Measurements from ENCODE around the gene RHOB. TPM values are rescaled to one million over a fixed set of nuclear protein-coding genes. Genes with fewer than 3 reads are reported as not detected.

Gene RHOB
- total and polyA plus RNA-seq, 4 experiments from 2014 or later, result 0.68 to 8.9 (median 4.4) TPM

DNA sequence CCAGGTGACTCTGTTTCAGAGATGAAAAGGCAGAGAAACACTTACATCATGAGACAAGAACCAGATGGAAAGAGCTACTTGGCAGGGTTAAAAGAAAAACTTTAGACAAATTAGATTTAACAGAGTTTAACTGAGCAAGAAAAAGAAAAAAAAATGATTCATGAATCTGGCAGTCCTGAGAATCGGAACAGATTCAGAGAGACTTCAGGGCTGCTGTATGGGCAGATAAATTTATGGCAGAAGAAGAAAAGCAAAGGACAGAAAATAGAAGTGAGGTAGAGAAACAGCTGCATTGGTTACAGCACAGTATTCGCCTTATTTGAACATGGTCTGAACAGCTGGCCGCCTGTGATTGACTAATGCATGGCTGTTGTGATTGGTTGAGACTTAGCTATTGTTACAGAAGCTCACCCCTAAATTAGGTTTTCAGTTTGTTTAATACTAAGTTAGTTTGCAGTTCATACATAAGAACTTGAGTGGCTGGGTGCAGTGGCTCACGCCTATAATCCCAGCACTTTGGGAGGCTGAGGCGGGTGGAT is 43.0 kb upstream of the RHOB start:
- H3K9me3 Mint-ChIP-seq, result peaks cover 0 to 12% (median 6%) of the 10 kb centered on the region in 8 donors
- ChIA-PET POLR2A (ENCODE audit: partially characterized antibody) (no interaction called here), CTCF (ENCODE audit: partially characterized antibody) (interaction anchor here (1.7 kb wide), 1 partner anchor 37 kb away, joined by 3 read pairs; no protein-coding TSS in a partner anchor)
- Histone ChIP-seq H3K9me3 (ENCODE audit: control insufficient read depth in 1 of 2, low read length in 2 of 2) (peaks cover 0 to 8% of the 10 kb centered on the region in 2 donors), H3K4me3 (ENCODE audit: low read length in 2 of 2) (no peak overlapping the region), H3K4me1 (ENCODE audit: insufficient read depth, low read length) (no peaks in the 10 kb centered on the region), H3K27ac (ENCODE audit: low read depth, low read length) (no peak overlapping the region), H3K36me3 (ENCODE audit: insufficient read depth, low read length) (no peaks in the 10 kb centered on the region), H3K27me3 (ENCODE audit: insufficient read depth, low read length) (no peaks in the 10 kb centered on the region)
- peak overlapping the region in 1 of 7 donors; percentile 2 for H3K27ac Mint-ChIP-seq
- no peaks in the 10 kb centered on the region for H3K4me1 Mint-ChIP-seq
- intact Hi-C loops (cut with micrococcal nuclease), result no loop called here
- H3K4me3 Mint-ChIP-seq, result no peak overlapping the region
- peaks cover 2 to 5% of the 10 kb centered on the region in 2 donors for H3K27me3 Mint-ChIP-seq
- no peak for DNase-seq
- peaks cover 0 to 4% of the 10 kb centered on the region in 2 donors for H3K36me3 Mint-ChIP-seq

DNA sequence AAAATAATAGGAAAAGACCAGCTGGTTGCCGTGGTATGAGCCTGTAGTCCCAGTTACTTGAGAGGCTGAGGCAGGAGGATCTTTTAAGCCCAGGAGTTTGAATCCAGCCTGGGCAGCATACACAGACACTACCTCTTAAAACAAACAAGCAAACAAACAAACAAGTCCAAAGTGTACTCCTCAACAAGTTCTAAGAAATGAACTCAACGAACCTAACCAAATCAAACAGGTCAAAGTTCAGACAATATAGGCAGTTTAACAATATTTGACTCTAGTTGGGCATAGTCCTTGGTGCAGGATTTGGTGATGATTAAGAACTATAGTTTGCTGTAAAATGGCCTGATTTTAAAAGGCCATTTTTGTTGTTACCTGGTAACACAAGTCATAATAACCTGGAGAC is 41.9 kb upstream of the RHOB start:
- Histone ChIP-seq H3K4me1 (ENCODE audit: insufficient read depth, low read length) (no peaks in the 10 kb centered on the region), H3K27me3 (ENCODE audit: insufficient read depth, low read length) (no peaks in the 10 kb centered on the region), H3K4me3 (ENCODE audit: low read length in 2 of 2) (no peak overlapping the region), H3K9me3 (ENCODE audit: control insufficient read depth in 1 of 2, low read length in 2 of 2) (peaks cover 0 to 8% of the 10 kb centered on the region in 2 donors), H3K27ac (ENCODE audit: low read depth, low read length) (no peak overlapping the region), H3K36me3 (ENCODE audit: insufficient read depth, low read length) (no peaks in the 10 kb centered on the region)
- Mint-ChIP-seq H3K27ac (no peak overlapping the region), H3K4me3 (no peak overlapping the region), H3K4me1 (no peaks in the 10 kb centered on the region), H3K27me3 (peaks cover 3 to 5% of the 10 kb centered on the region in 2 donors), H3K36me3 (peaks cover 0 to 13% of the 10 kb centered on the region in 2 donors), H3K9me3 (peaks cover 0 to 23% (median 17%) of the 10 kb centered on the region in 8 donors)
- intact Hi-C loops (cut with micrococcal nuclease), result no loop called here
- ChIA-PET POLR2A (ENCODE audit: partially characterized antibody) (no interaction called here), CTCF (ENCODE audit: partially characterized antibody) (interaction anchor here (1.0 kb wide), 1 partner anchor 20 kb away, joined by 3 read pairs; no protein-coding TSS in a partner anchor)
- DNase-seq, result no peak

DNA sequence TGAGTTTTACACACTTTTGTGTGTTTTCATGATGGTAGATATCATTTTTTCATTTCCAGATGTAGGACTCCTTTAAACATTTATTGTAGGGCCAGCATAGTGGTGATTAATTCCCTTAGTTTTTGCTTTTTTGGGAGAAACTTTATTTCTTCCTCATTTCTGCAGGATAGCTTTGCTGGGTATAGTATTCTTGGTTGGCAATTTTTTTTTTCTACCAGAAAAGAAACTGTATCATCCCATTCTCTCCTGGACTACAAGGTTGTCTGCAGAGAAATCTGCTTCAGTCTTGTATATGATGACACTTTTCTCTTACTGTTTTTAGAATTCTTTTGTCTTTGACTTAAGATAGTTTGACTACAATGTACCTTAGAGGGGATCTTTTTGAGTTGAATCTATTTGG is 37.8 kb upstream of the RHOB start:
- no peak overlapping the region for H3K27ac Mint-ChIP-seq
- Histone ChIP-seq H3K27me3 (ENCODE audit: insufficient read depth, low read length) (no peaks in the 10 kb centered on the region), H3K27ac (ENCODE audit: low read depth, low read length) (no peak overlapping the region), H3K36me3 (ENCODE audit: insufficient read depth, low read length) (no peaks in the 10 kb centered on the region), H3K4me1 (ENCODE audit: insufficient read depth, low read length) (no peaks in the 10 kb centered on the region), H3K9me3 (ENCODE audit: control insufficient read depth in 1 of 2, low read length in 2 of 2) (peaks cover 0 to 8% of the 10 kb centered on the region in 2 donors), H3K4me3 (ENCODE audit: low read length in 2 of 2) (no peak overlapping the region)
- H3K4me3 Mint-ChIP-seq, result no peak overlapping the region
- intact Hi-C loops (cut with micrococcal nuclease), result no loop called here
- DNase-seq, result no peak
- peaks cover 3 to 11% of the 10 kb centered on the region in 2 donors for H3K27me3 Mint-ChIP-seq
- CTCF ChIA-PET (ENCODE audit: partially characterized antibody), result interaction anchor here (2.8 to 6.6 kb wide), 3 partner anchors 15 to 242 kb away, joined by 22 to 94 read pairs (median 93); partner anchors contain the start of gene HS1BP3
- POLR2A ChIA-PET (ENCODE audit: partially characterized antibody), result no interaction called here
- H3K36me3 Mint-ChIP-seq, result peaks cover 0 to 13% of the 10 kb centered on the region in 2 donors
- peaks cover 0 to 2% (median under 1%) of the 10 kb centered on the region in 4 donors for H3K4me1 Mint-ChIP-seq
- H3K9me3 Mint-ChIP-seq, result peaks cover 0 to 26% (median 20%) of the 10 kb centered on the region in 8 donors

DNA sequence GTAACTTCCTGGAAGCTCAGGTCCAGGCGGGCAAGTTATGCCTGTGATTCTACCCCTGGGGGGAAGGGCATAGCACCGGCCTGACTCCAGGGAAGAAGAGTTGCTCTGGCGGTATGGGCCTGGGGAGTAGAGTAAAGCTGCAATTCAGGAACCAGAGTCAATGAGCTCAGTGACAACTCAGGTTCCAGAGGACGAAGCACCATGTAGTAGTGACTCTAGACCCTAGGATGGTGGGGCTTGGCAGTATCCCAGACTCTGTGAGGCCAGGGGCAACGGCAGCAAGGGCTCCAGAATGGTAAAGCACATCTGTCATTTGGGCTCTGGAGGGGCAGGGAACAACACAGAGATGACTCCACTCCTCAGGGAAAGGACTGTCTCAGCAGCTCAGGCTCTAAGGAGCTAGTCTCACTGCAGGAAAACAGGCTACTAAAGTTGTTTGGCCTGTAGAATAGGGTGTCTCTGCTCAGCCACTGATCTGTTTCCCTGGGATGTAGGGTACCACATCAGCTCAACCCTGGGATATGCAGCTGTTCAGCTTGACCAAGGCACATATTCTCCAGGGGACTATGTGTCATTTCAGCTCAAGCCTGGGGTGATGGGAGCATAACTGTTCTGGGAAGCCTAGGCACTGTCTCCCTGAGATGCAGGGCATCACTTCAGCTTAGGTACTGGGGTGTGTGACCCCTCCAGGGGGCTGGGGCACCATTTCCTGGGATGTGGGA is 36.2 kb upstream of the RHOB start:
- ChIA-PET CTCF (ENCODE audit: partially characterized antibody) (interaction anchor here (0.6 to 6.6 kb wide), 29 partner anchors 8 to 251 kb away, joined by 3 to 94 read pairs (median 5); partner anchors contain the start of genes HS1BP3 and RHOB), POLR2A (ENCODE audit: partially characterized antibody) (interaction anchor here (0.9 to 1.8 kb wide), 3 partner anchors 59 to 240 kb away, joined by 3 to 5 read pairs (median 5); partner anchors contain the start of gene HS1BP3)
- intact Hi-C loops (cut with micrococcal nuclease), result loop anchor here (1.0 to 2.0 kb wide), 3 partner anchors 60 to 240 kb away; partner anchors contain the start of genes HS1BP3 and PUM2
- H3K27ac ChIP-seq (ENCODE audit: low read depth, low read length), result no peak overlapping the region
- no peaks in the 10 kb centered on the region for H3K4me1 ChIP-seq (ENCODE audit: insufficient read depth, low read length)
- H3K4me3 ChIP-seq (ENCODE audit: low read length in 2 of 2), result no peak overlapping the region
- no peaks in the 10 kb centered on the region for H3K36me3 ChIP-seq (ENCODE audit: insufficient read depth, low read length)
- H3K36me3 Mint-ChIP-seq, result peaks cover 0 to 13% of the 10 kb centered on the region in 2 donors
- peaks cover 3 to 12% of the 10 kb centered on the region in 2 donors for H3K27me3 Mint-ChIP-seq
- H3K27ac Mint-ChIP-seq, result no peak overlapping the region
- no peak overlapping the region for H3K4me3 Mint-ChIP-seq
- peaks cover 0 to 8% of the 10 kb centered on the region in 2 donors for H3K9me3 ChIP-seq (ENCODE audit: control insufficient read depth in 1 of 2, low read length in 2 of 2)
- H3K27me3 ChIP-seq (ENCODE audit: insufficient read depth, low read length), result no peaks in the 10 kb centered on the region
- peaks cover 0 to 2% (median under 1%) of the 10 kb centered on the region in 4 donors for H3K4me1 Mint-ChIP-seq
- H3K9me3 Mint-ChIP-seq, result peaks cover 0 to 26% (median 20%) of the 10 kb centered on the region in 8 donors
- DNase-seq, result no peak

DNA sequence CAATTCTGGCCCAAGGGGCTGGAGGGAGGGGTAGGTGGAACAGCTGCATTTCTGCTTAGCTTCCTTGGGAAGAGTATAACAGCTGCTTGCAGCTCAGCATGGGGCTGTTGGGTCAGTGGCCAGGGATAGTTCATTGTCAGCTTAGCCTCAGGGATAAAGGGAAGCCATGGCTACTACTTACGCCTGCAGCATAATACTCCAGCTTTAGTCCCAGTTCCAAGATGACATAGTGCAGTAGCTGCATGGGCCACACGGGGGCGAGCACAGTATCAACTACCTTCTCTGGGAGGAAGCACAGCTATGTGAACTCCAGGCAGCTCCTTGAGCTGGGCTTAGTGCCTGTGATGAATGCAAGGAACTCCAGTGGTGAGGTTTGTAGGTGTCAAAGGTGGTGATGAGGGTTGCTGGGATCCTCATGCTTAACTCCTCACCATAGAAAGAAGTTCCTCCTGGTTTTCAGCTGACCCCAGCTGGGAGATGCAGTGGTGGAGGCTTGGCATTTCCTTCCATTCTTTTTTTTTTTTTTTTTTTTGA is 35.4 kb upstream of the RHOB start:
- CTCF ChIA-PET (ENCODE audit: partially characterized antibody), result interaction anchor here (0.6 to 6.6 kb wide), 35 partner anchors 9 to 250 kb away, joined by 3 to 94 read pairs (median 4); partner anchors contain the start of genes HS1BP3 and RHOB
- Histone ChIP-seq H3K36me3 (ENCODE audit: insufficient read depth, low read length) (no peaks in the 10 kb centered on the region), H3K4me3 (ENCODE audit: low read length in 2 of 2) (no peak overlapping the region), H3K9me3 (ENCODE audit: control insufficient read depth in 1 of 2, low read length in 2 of 2) (peaks cover 0 to 8% of the 10 kb centered on the region in 2 donors), H3K4me1 (ENCODE audit: insufficient read depth, low read length) (no peaks in the 10 kb centered on the region), H3K27ac (ENCODE audit: low read depth, low read length) (no peak overlapping the region), H3K27me3 (ENCODE audit: insufficient read depth, low read length) (no peaks in the 10 kb centered on the region)
- Mint-ChIP-seq H3K4me1 (peaks cover 0 to 2% (median under 1%) of the 10 kb centered on the region in 4 donors), H3K27ac (peak overlapping the region in 2 of 7 donors; percentile 13 to 71), H3K27me3 (peaks cover 3 to 12% of the 10 kb centered on the region in 2 donors), H3K4me3 (no peak overlapping the region), H3K9me3 (peaks cover 0 to 26% (median 20%) of the 10 kb centered on the region in 8 donors), H3K36me3 (peaks cover 0 to 13% of the 10 kb centered on the region in 2 donors)
- peak; percentile 55 to 63 (median 59) for DNase-seq
- intact Hi-C loops (cut with micrococcal nuclease), result loop anchor here (1.0 to 2.0 kb wide), 3 partner anchors 61 to 239 kb away; partner anchors contain the start of genes HS1BP3 and PUM2
- POLR2A ChIA-PET (ENCODE audit: partially characterized antibody), result interaction anchor here (0.7 to 1.8 kb wide), 4 partner anchors 12 to 240 kb away, joined by 3 to 5 read pairs (median 4); partner anchors contain the start of gene HS1BP3

DNA sequence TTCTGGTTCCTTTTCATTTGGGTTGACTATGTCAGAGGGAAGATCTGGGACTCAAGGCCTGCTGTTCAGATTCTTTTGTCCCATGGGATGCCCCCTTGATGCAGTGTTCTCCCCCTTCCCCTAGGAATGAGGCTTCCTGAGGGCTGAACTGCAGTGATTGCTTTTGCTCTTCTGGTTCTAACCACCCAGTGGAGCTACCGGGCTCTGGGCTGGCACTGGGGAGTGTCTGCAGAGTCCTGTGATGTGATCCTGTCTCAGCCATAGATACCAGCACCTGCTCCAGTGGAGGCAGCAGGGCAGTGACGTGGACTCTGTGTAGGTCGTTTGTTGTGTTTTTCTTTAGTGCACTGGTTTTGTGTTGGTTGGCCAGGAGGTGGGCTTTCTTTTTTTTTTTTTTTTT is 32.1 kb upstream of the RHOB start:
- no peak for DNase-seq
- Histone ChIP-seq H3K36me3 (ENCODE audit: insufficient read depth, low read length) (no peaks in the 10 kb centered on the region), H3K4me3 (ENCODE audit: low read length in 2 of 2) (no peak overlapping the region), H3K27me3 (ENCODE audit: insufficient read depth, low read length) (no peaks in the 10 kb centered on the region), H3K9me3 (ENCODE audit: control insufficient read depth in 1 of 2, low read length in 2 of 2) (no peaks in the 10 kb centered on the region), H3K27ac (ENCODE audit: low read depth, low read length) (no peak overlapping the region), H3K4me1 (ENCODE audit: insufficient read depth, low read length) (no peaks in the 10 kb centered on the region)
- Mint-ChIP-seq H3K4me1 (peaks cover 0 to 2% (median under 1%) of the 10 kb centered on the region in 4 donors), H3K36me3 (peaks cover 0 to under 1% of the 10 kb centered on the region in 2 donors), H3K9me3 (peaks cover 0 to 7% (median 3%) of the 10 kb centered on the region in 8 donors), H3K27ac (no peak overlapping the region), H3K4me3 (no peak overlapping the region), H3K27me3 (peaks cover 6 to 12% of the 10 kb centered on the region in 2 donors)
- CTCF ChIA-PET (ENCODE audit: partially characterized antibody), result interaction anchor here (0.7 to 6.6 kb wide), 4 partner anchors 9 to 227 kb away, joined by 4 to 94 read pairs (median 48); no protein-coding TSS in a partner anchor
- intact Hi-C loops (cut with micrococcal nuclease), result no loop called here
- POLR2A ChIA-PET (ENCODE audit: partially characterized antibody), result no interaction called here

Measured in CD4-positive, alpha-beta memory T cell (primary cell).